AG04450 (cell line): ENCODE measurements around the gene NKX1-1. TPM values are rescaled to one million over a fixed set of nuclear protein-coding genes. Genes with fewer than 3 reads are reported as not detected.

Experiments used
- CTCF ChIA-PET: fragments of 300-600, 350-600 bp; formaldehyde crosslinking; extraction: SDS; loops from one replicate; lab custom pipeline; 2022; ENCODE audit warnings: antibody characterized with exemption, inconsistent platforms; lab: Charles Lee
- POLR2A ChIA-PET: fragments of 350-600 bp; formaldehyde crosslinking; extraction: SDS; loops from one replicate; lab custom pipeline; 2021; ENCODE audit warnings: antibody characterized with exemption, inconsistent platforms; lab: Yijun Ruan, JAX
- DNase-seq: peaks from one replicate; pipeline ENCODE4 v3.0.0-alpha.2; 2011; ENCODE audit warnings: low read depth, low spot score
- H3K27ac ChIP-seq: one replicate; pipeline ENCODE4 v1.5.1; 2012; ENCODE audit warnings: low read depth, low read length, control low read depth
- H3K27me3 ChIP-seq: one replicate; pipeline ENCODE4 v1.6.0; 2012; ENCODE audit warnings: low read length; ENCODE audit not compliant: control insufficient read depth, insufficient read depth
- H3K4me3 ChIP-seq: 2 replicates; pipeline ENCODE4 v1.5.1; 2011; ENCODE audit warnings: mild to moderate bottlenecking, low read depth, low read length, control low read depth
- H3K9me3 ChIP-seq: 2 replicates; pipeline ENCODE4 v1.5.1; 2012; ENCODE audit warnings: low read length; ENCODE audit not compliant: control insufficient read depth, insufficient read depth
- CTCF ChIP-seq: IDR thresholded peaks from 2 replicates; pipeline ENCODE4 v1.5.1; 2011; ENCODE audit warnings: low read depth, low read length, control low read depth, inconsistent platforms
- polyA plus RNA-seq: library from polyadenylated mRNA; depleted of rRNA; stranded (reverse); fragments of >200 nt; gene quantifications from 2 replicates; pipeline ENCODE4 v1.2.3, GENCODE V29; 2011

NKX1-1 gene
- polyA plus RNA-seq, 1 experiment: not detected

GRCh38 chr4:1403591-1404572 lies 2.4 kb downstream of the NKX1-1 start:
- CTCF ChIA-PET: no interaction called here
- H3K27me3 ChIP-seq: peaks cover 53% of the 10 kb centered on the region

GRCh38 chr4:1403177-1403583 lies 3.1 kb downstream of the NKX1-1 start:
- H3K27me3 ChIP-seq: peaks cover 47% of the 10 kb centered on the region
- CTCF ChIA-PET: no interaction called here
- TF ChIP-seq CTCF: no peak

More at GRCh38 chr4:1403591-1404572, 2.4 kb downstream of the NKX1-1 start:
- peaks cover 13% of the 10 kb centered on the region for H3K9me3 ChIP-seq
- DNase-seq: no peak
- no peak overlapping the region for H3K4me3 ChIP-seq
- TF ChIP-seq CTCF: no peak
- POLR2A ChIA-PET: no interaction called here
- H3K27ac ChIP-seq: no peak overlapping the region

GRCh38 chr4:1402516-1403091 lies 3.6 kb downstream of the NKX1-1 start:
- DNase-seq: no peak
- H3K4me3 ChIP-seq: no peak overlapping the region
- POLR2A ChIA-PET: no interaction called here
- TF ChIP-seq CTCF: no peak
- peaks cover 22% of the 10 kb centered on the region for H3K9me3 ChIP-seq
- H3K27ac ChIP-seq: no peak overlapping the region
- CTCF ChIA-PET: interaction anchor here (0.9 kb wide), 1 partner anchor 12 kb away, joined by 5 read pairs; no protein-coding TSS in a partner anchor
- peaks cover 44% of the 10 kb centered on the region for H3K27me3 ChIP-seq

More at GRCh38 chr4:1403177-1403583, 3.1 kb downstream of the NKX1-1 start:
- POLR2A ChIA-PET: no interaction called here
- DNase-seq: no peak
- Histone ChIP-seq H3K9me3 (peaks cover 19% of the 10 kb centered on the region), H3K27ac (no peak overlapping the region), H3K4me3 (no peak overlapping the region)

GRCh38 chr4:1402021-1402515 lies 4.2 kb downstream of the NKX1-1 start:
- POLR2A ChIA-PET: no interaction called here
- peaks cover 39% of the 10 kb centered on the region for H3K27me3 ChIP-seq
- H3K9me3 ChIP-seq: peaks cover 27% of the 10 kb centered on the region
- H3K4me3 ChIP-seq: no peak overlapping the region
- no peak overlapping the region for H3K27ac ChIP-seq
- no peak for DNase-seq
- no peak for TF ChIP-seq CTCF
- CTCF ChIA-PET: interaction anchor here (0.9 kb wide), 1 partner anchor 11 kb away, joined by 5 read pairs; no protein-coding TSS in a partner anchor
